NCI-H2081 treated with DMSO at 0.1 percent for 48 hours (cell line): ENCODE measurements around the gene FOXP1.

Source experiments
- DNase-seq: peaks from one replicate; lab custom pipeline; 2025; lab: John Stamatoyannopoulos, UW

Gene FOXP1

DNA sequence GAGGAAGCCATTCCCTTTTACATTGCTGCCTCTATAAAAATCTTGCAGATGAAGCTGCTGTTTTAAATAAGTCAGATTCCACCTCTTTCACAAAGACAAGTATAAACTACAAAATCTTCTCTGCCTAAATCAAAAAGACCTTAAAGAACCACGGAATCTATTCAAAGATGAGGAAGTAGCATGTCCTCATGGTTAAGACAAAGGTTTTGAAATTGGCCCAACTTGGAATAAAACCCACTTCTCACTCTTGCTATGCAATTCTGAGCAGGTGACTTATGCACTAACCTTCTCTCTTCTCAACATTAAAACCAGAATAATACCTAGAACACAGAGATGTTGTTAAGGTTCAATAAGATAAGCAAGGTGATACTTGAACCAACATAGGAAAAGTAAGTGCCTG is 97.6 kb downstream of the FOXP1 start:
- DNase-seq, result no peak

DNA sequence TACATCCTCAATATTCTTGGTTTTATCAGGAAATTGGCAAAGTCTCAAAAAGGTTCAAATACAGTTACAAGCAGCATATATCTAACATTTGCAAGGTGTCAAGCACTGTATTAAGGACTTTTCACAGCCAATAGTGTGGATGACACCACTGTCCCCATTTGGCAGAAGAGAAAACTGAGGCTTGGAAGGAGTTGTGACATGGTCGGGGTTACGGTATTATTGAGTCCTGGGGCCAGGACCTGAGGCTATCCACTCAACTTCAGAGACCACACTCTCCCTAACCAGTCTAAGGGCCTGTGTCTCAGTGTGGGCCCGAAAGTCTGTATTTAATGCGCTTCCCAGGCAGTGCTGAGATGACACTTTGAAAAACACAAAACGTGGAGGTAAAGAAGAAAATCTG is 99.1 kb downstream of the FOXP1 start:
- DNase-seq, result no peak

GRCh38 chr3:71484047-71484446 is 99.5 kb downstream of the FOXP1 start:
- no peak for DNase-seq

DNA sequence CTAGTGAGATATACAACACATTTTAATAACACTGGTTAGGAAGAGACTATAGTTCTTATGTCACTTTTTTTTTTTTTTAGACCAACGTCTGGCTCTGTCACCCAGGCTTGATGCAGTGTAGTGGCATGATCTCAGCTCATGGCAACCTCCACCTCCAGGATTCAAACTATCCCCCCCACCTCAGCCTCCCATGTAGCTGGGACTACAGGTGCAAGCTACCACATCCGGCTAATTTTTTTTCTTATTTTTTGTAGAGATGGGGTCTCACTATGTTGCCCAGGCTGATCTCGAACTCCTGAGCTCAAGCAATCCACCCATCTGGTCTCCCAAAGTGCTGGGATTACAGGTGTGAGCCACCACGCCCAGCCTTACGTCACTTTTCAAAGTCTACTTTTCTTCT is 100.8 kb downstream of the FOXP1 start:
- no peak for DNase-seq

- DNase-seq, result no peak
Measured at GRCh38 chr3:71478568-71478967, 105.0 kb downstream of the FOXP1 start.

DNA sequence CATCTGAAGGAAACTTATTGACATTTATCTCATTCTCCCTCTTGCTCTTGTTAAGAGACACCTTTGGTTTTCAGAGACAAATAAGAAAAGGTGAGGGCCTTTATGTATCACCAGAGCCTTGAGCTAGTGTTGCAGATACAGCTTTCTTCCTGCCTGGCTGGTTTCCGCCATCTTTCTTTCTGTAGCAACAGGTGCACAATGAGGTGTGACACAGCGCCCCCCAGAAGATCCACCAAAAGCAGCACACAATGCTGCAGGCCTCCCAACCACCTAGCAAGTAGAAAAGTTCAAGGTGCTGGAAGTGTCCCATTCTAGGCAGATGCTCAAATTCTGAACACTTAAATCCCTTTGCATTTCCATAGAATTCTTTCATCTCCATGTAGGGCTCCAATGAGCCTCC is 106.6 kb downstream of the FOXP1 start:
- DNase-seq, result no peak

- DNase-seq, result no peak
Measured at GRCh38 chr3:71469138-71469435, 114.4 kb downstream of the FOXP1 start.

DNA sequence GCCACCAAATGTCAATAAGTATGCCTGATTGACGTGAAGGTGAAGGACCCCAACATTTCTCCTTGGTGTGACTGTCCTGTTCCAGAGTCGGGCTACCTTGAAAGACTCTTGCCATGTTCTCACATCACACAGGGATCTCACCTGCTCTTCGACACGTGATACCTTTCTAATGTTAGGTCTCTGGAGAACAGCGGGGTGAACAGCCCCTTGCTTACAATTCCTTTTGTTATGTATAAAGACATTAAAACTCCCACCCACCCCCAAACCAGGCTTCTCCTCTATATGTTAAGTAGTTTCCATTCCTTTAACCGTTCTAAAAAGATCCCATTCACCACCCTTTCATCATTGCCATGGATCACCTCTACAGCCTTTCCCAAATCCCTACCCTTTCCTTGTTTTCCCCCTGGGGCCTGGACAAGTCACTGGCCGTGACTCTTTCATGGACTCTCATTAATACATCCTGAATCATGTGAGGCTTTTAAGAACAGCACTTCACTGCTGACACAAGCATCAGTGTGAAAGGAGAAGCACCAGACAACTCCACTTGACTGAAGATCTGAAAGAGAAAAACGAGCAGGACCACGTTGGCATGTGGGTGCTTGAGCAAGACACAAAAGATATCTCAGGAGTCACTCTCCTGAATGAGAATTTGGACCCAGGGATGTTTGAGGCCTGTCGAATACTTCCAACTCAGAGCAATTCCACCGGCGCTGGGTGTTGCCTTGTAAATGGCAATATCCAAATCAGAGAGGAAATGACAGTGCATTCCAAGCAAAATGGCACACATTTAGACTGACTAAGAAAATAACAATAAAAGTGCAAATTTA is 115.0 kb downstream of the FOXP1 start:
- no peak for DNase-seq

GRCh38 chr3:71466483-71466882 is 117.0 kb downstream of the FOXP1 start:
- DNase-seq, result no peak

DNA sequence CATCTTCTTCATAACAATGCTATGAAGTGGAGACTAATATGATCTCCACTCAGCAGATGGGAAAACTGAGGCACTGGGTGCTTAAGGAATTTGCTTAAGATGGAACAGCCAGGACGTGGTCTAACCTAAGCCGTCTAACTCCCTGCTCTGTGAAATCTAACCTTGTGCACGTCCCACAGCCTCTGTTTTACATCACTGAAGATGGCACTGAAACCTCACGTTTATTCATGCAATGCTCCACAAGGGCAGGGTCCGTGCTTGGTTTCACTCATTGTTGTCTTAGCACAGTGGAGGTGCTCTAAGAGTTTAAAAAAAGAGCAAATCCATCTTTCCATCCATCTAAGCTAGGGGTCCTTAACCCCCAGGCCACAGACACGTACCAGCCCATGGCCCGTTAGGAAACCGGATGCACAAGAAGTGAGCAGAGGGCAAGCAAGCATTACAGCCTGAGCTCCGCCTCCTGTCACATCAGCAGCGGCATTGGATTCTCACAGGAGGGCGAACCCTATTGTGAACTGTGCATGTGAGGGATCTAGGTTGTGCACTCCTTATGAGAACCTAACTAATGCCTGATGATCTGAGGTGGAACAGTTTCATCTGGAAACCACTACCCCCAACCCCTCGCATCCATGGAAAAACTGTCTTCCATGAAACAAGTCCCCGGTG is 118.0 kb downstream of the FOXP1 start:
- no peak for DNase-seq

DNA sequence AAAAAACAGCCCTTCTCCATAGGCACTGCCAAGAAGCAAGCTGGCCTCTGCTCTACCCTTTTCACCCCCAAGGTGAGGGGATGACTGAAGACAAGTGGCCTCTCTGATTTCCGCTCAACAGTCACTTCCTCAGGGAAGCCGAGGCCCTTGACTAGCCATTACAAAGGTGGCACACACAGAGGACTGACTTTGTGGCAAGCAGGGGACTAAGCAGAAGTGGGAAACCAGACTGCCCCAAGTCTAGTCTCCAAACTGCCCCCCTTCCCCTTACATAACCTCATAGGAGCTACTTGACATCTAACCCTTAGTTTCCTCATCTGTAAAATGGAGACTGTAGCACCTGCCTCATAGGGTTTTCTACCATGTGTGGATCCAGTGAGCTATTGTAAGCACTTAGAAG is 118.9 kb downstream of the FOXP1 start:
- no peak for DNase-seq

GRCh38 chr3:71463617-71464016 is 119.9 kb downstream of the FOXP1 start:
- DNase-seq, result no peak

GRCh38 chr3:71462586-71462985 is 120.9 kb downstream of the FOXP1 start:
- DNase-seq, result no peak

GRCh38 chr3:71461749-71462483 is 121.6 kb downstream of the FOXP1 start:
- no peak for DNase-seq

GRCh38 chr3:71461114-71461513 is 122.4 kb downstream of the FOXP1 start:
- DNase-seq, result no peak

DNA sequence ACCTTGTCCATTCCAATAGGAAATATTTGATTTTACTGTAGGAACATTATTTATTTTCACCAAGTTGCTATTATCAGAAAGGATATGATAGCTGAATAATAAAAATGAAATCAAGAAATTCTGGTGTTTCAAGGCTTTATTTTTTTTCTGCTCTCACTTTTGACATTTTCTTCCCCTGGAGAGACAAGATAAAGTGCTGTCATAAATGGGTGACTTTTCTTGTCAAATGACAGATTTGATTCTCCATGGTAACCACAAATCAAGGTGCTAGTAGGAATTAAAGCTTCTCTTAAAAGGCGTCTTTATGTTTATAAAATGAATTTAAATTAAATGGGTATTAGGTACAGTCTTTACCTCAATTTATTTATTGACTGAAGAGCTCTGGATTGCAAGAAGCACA is 124.6 kb downstream of the FOXP1 start:
- no peak for DNase-seq

DNA sequence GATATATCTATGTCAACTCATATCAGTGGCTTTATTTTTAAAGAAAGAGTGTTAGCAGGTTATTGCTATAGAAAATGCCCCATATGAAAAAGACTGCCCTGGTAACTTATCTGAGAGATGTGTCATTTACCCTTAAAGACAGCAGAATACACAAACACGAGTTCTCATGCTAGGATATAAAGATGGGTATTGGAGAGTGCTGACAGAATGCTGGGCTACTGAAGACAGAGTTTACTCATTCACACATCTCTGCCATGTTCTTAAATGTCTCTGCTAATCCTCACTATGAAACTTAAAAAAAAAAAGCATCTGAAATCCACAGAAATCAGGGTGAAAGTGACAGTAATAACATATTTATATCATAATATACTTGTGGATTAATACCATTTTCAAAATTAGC is 126.7 kb downstream of the FOXP1 start:
- DNase-seq, result no peak

GRCh38 chr3:71456156-71456555 is 127.4 kb downstream of the FOXP1 start:
- no peak for DNase-seq

GRCh38 chr3:71454512-71455403 is 128.8 kb downstream of the FOXP1 start:
- no peak for DNase-seq

DNA sequence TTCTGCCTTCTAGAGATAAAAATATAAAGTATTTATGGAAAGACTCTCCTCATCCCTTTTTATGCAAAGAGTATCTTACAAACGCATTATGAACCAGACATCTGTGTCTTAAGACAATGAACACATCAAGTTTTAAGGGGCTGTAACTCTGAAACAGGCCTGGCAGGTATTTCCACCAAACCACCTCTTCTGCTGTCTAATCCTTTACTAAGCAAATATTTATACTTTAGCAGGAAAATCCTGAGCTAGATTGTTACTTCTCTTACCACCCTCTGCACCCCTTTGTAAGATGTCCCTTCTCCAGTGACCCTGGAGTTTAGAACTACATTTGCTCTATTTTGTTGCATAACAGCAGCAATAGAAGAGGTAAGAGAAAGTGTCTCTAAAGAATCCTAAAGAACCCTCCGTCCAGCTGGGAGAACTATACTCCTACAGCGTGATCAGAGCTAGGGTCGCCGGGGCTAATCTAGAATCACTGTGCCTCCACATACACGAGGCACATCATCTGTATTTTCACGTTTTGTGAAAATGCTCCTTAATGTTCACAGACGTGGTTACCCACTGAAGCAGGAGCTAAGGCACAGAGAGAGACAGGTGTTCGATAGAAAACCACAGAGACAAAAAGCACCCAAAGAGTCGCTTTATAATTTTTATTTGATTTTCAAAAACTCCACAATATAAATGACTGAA is 129.6 kb downstream of the FOXP1 start:
- DNase-seq, result no peak

- DNase-seq, result no peak
Measured at GRCh38 chr3:71453319-71453718, 130.2 kb downstream of the FOXP1 start.

DNA sequence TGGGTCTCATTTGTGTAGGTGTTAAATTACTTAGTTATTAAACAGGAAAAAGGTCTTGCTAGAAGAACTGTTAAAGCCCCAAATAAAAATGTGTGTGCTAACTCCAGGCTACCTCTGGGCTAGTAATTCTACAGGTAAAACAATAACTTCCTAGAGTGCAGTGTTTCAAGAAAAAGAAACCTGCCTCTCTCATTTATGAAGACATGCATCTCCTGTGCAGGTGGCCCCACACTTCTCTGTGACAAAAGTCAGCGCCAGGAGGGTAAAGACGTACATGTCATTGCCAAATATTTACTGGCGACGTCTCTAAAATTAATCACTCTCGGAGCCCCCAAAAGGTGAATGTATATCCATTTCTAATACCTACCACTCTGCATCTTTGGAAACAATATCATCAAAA is 131.7 kb downstream of the FOXP1 start:
- DNase-seq, result no peak
